HG02610 (cell line): ENCODE measurements around the gene HAND1.
A peak's percentile ranks its signal among the peaks of the same experiment; 100 is the strongest.

Experiments
- ATAC-seq: cut with Tn5 transposase; IDR thresholded peaks from one replicate; pipeline ENCODE4 v1.9.1; 2021; ENCODE audit warnings: mild to moderate bottlenecking, moderate library complexity; ENCODE audit not compliant: unreplicated experiment

HAND1 gene

DNA sequence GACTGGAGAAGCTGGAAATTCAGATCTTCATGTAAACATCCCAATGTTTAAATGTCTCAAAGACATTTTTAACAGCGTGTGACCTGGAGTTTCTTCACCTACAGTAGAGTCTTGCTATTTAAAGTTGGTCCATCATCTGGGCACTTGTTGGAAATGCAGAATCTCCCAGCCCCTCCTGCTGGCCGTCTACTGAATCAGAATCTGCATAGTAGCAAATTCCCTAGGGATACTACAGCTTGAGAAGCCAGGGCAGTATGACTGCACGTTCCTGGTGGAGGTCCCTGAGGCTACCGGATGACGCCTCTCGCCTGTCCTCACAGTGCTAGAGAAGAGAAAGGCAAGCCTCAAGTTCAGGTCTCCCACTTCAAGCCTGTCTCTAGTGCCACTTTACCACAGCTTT lies 16.5 kb downstream of the HAND1 start:
- no peak for ATAC-seq

GRCh38 chr5:154460172-154460571 lies 17.9 kb downstream of the HAND1 start:
- ATAC-seq, result no peak

DNA sequence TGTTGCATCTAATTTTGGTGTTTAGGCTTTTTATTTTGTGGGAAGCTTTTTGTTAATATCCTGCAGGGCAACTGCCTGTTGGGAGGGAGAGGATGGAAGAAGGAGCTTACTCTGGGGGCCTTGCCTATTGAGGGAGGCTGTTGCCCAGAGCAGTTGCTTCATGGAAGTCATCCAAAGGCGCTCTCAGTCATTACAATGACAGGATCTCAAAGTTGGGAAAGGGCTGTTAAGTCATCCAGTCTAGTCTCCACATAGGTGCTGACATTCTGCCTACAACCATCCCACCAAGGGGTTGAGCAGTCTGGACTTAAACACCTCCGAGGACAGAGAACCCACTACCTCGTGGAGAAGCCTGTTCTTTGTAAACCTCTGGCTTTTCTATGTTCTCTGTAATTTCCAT lies 19.0 kb downstream of the HAND1 start:
- no peak for ATAC-seq

DNA sequence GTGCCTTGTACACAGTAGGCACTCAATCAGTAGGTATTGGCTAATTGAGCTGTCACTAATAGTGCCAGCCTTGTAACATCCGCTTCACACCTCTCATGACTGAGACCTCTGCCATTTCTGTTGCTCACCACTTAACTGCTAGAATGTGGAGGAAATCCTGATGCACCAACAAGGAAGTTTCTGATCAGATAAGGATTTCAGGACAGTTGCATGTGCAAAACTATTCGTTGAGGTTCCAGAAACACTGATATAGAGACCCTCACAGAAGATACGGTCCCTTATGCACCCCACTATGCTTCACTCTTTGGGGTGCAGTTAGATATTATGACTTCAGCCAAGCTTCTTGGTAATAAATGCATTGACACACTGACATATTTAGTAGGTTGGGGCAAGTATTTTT lies 21.5 kb downstream of the HAND1 start:
- no peak for ATAC-seq

DNA sequence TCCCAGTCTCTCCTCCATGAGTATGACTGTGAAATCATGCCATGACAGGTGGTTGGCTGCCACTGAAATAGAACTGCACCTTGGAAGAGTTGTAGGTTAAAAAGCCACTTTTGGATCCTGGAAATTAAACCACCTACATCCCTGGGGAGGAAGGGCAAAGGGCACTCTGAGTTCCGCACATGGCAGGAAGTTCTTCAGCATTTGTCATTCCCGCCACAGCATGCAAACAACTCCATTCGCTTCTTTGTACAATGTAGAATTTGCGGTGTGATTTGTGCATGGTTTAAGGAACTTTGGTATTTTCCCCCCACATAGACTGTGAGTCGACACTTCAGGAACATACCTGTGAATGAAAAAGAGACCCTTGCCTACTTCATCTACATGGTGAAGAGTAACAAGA lies 22.4 kb downstream of the HAND1 start:
- no peak for ATAC-seq

DNA sequence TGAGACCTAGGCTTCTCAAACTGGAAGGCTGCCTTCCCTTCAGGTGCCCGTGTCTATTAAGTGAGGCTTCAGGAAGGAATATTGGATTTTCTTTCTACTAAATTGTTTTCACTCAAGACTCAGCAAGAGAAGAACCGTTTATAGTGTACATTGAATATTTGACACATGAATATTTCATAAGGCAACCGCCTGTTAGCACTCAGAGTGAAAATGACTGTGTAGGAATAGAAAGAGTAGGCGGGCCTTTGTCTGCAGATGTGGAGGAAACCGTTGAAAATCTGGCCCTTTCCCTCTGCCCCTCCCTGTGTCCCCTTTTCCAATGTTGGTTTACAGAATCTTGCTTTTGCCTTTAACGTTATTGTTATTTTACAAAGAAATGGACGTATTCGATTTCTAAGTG lies 26.1 kb downstream of the HAND1 start:
- no peak for ATAC-seq

- ATAC-seq, result no peak
Measured at GRCh38 chr5:154449786-154450185, 28.2 kb downstream of the HAND1 start.

- ATAC-seq, result no peak
Measured at GRCh38 chr5:154447089-154447725, 30.8 kb downstream of the HAND1 start.

GRCh38 chr5:154446195-154447088 lies 31.6 kb downstream of the HAND1 start:
- no peak for ATAC-seq

- peak; percentile 96 for ATAC-seq
Measured at GRCh38 chr5:154445422-154446194, 32.4 kb downstream of the HAND1 start, which contains the start of gene SAP30L. Gene SAP30L (plus strand): TSS chr5:154445997. CDS start chr5:154446605, 608 bp downstream.

DNA sequence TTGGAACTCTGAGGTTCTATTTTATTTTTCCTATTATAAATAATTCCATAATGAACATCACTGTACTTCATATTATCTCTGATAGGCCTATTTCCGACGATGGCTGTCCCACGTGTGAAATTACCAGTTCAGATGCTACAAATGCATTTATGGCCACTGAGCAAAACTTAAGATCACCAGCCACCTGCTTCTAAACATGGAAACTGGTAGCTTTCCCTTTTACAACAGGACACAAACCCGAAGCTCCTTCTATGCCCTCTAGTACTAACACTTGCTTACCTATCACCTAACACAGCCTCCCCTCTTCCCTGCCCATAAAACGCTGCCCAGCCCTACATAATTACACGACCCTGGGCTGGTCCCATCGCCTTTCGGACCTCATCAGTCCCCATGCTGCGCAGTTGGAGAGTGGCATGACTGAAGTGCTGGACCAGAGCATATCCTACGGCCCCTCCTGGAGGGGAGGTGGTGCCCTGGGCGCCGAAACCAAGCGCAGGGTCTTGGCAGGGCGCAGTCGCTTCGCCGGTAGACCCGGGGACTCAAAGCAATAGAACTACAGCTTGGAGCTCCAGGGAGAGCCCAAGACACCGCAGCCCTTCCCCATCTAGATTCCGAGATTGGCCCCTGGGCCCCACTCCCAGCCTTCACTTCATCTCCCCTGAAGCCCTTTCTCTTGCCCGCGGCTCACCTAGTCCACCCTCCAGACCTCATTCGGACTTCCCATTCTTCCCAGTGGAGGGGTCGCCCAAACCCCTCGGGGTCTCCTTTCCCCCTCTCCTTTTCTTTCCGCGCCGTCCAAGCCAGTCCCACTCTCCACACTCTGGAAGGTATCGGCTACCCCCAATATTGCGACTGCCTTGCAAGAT lies 33.2 kb downstream of the HAND1 start:
- ATAC-seq, result no peak

DNA sequence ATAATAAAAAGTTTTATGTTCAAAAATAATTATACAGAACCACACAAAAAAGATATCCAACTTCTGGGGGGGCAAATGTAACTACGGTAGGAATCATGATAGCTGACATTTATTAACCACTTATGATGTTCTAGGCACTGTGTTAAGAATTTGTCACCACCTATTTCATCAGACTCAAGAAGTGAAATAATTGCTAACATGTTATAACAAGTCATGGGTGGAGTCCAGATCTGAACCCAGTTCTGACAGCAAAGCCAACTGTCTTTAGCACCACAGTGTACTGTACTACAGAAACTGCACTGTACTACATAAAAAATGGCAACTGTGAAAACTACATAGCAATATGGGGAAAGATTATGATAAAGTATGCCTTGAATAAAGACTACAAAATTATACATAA lies 35.2 kb downstream of the HAND1 start:
- ATAC-seq, result no peak

DNA sequence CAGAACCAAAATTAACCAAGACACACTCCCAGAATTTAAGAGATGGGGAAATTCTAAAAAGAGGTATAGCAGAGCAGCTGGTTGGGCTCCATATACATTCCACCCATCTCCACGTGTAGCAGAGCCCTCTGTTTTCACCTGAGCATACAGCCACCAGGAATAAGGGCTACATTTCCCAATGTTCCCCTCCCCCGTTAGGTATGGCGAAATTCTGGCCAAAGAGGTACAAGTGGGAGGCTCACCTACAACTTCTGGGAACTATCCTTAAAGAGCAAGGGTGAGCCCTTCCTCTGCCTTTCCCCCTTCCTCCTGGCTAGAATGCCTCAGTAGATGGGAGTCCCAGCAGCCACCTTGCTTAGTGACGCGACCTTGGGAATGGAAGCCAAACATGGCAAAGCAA lies 37.5 kb downstream of the HAND1 start:
- no peak for ATAC-seq

GRCh38 chr5:154437281-154437965 lies 40.6 kb downstream of the HAND1 start:
- ATAC-seq, result no peak

DNA sequence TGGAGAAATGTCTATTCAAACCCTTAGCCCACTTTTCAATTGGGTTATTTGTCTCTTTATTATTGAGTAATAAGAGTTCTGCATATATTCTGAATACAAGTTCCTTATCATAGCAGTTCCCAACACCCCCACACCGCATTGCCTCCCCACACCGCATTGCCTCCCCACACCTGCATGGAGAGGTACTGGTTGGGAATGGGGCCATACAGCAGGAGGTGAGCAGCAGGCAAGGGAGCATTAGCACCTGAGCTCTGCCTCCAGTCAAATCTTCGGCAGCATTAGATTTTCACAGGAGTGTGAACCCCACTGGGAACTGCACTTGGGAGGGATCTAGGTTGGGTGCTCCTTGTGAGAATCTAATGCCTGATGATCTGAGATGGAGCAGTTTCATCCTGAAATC lies 42.8 kb downstream of the HAND1 start:
- no peak for ATAC-seq

DNA sequence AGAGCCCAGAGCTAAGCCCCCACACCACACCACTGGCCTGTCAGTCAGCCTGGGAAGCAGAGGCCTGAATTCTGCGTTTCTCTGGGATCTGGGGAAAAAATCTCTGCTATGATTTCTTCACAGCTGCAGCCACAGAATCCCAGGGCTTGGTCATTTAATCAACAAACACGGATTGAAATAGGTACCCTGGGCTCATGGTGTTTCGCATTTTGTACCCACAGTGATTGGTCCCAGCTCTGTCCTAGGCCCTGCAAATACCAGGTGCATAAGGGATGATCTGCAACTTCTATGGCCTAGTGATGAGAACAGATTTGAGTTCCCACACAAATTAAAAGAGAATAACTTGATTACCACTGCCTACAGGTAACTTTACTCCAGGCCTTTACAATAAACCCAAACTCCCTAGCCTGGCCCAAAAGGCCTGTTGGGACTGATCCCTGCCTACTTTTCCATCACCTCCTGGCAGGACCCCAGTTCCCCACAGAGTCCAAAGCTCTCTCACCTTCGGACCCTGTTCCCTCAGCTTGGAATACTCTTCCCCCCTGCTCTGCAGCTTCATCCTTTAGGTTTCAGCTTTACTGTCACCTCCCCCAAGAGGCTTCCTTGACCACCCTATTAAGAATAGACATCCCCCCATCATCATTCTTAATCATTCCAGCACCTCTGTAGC lies 46.9 kb downstream of the HAND1 start:
- no peak for ATAC-seq

DNA sequence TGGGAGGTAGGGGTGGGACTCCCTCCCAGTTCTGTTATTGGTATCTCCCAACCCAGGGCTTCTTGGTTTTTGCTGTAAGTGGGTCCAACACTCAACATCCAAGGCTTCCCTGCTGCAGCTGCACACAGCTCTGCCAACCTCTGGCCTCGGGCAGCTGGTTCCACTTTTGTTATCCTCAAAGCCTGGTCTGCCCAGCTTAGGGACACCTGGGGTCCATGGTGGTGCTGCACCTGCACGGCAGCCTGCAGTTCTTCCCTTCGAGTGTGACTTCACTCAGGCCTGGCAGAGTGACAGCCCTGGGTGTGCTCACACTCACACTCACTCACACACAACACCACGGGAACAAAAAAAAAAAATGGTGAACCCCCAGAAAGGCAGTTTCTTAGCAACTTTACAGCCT lies 47.6 kb downstream of the HAND1 start:
- no peak for ATAC-seq

DNA sequence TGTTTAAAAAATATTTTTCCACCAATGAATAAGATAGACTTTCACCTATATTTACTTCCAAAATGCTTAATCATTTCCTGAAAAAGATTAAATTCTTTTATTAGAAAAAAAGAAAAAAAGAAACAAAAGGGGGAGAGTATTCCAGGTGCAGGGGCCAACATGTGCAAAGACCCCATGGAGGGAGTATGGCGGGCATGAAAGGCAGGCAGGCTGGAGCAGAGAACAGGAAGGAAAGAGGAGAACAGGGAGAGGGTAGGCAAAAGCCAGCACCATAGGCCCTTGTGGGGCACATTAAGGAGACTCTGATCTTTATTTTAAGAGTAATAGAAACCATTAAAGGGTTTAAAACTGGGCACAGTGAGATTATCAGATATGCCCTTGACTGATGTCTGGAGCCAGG lies 48.7 kb downstream of the HAND1 start:
- ATAC-seq, result no peak

GRCh38 chr5:154428208-154428607 lies 49.8 kb downstream of the HAND1 start:
- ATAC-seq, result no peak
